ENCODE data around the gene RNF2. TPM values are rescaled to one million over a fixed set of nuclear protein-coding genes. Genes with fewer than 3 reads are reported as not detected.

Gene RNF2
- total RNA-seq, 4 donors from 2014 or later = 5.1 to 14.0 (median 10.6) TPM

DNA sequence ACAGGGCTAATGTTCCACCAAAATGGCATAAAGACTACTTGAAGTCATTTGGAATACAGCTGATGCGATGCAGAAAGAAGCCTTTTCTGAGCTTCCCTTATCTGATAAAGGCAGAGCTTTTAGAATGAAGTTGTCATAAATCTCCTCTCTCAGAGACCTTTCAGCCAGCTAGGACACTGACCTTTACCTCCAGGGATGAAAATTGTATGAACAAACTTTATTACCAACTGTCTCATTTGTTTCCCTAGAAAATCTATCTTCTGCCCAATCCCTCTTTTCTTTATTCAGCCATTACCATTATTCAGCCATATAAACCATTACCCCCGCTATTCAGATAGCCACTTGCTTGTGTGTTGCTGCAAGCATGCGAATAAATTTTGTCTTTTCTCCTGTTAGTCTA, 29.7 kb upstream of the RNF2 start:
- Histone ChIP-seq H3K9me3 (no peaks in the 10 kb centered on the region), H3K27ac (no peak overlapping the region), H3K36me3 (no peaks in the 10 kb centered on the region), H3K4me1 (no peaks in the 10 kb centered on the region), H3K27me3 (no peaks in the 10 kb centered on the region), H3K4me3 (no peak overlapping the region)
- DNase-seq = no peak
- TF ChIP-seq, protein P1, sequence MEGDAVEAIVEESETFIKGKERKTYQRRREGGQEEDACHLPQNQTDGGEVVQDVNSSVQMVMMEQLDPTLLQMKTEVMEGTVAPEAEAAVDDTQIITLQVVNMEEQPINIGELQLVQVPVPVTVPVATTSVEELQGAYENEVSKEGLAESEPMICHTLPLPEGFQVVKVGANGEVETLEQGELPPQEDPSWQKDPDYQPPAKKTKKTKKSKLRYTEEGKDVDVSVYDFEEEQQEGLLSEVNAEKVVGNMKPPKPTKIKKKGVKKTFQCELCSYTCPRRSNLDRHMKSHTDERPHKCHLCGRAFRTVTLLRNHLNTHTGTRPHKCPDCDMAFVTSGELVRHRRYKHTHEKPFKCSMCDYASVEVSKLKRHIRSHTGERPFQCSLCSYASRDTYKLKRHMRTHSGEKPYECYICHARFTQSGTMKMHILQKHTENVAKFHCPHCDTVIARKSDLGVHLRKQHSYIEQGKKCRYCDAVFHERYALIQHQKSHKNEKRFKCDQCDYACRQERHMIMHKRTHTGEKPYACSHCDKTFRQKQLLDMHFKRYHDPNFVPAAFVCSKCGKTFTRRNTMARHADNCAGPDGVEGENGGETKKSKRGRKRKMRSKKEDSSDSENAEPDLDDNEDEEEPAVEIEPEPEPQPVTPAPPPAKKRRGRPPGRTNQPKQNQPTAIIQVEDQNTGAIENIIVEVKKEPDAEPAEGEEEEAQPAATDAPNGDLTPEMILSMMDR (IDR thresholded peaks at IDR 0.05) = no peak
- no peak for TF ChIP-seq POLR2A (IDR thresholded peaks at IDR 0.05)

DNA sequence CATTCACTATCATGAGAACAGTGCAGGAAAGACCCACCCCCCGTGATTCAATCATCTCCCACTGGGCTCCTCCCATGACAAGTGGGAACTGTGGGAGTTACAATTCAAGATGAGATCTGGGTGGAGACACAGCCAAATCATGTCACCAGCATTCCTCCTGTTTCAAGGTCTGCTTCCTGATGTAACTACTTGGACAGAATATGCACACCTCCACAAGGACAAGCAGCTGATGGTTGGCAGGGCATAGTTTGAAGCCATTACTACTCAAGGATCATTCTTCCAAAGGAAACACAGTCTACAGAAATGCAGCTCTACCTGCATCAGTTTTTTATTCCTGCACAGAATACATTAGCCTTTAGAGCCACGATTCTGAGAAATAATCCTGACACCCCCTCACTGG, 28.5 kb upstream of the RNF2 start:
- H3K36me3 ChIP-seq = no peaks in the 10 kb centered on the region
- H3K4me3 ChIP-seq = no peak overlapping the region
- DNase-seq = no peak
- no peaks in the 10 kb centered on the region for H3K27me3 ChIP-seq
- no peaks in the 10 kb centered on the region for H3K9me3 ChIP-seq
- H3K27ac ChIP-seq = no peak overlapping the region
- H3K4me1 ChIP-seq = no peaks in the 10 kb centered on the region
- TF ChIP-seq, protein P1 (IDR thresholded peaks at IDR 0.05) = no peak
- no peak for TF ChIP-seq POLR2A (IDR thresholded peaks at IDR 0.05)

DNA sequence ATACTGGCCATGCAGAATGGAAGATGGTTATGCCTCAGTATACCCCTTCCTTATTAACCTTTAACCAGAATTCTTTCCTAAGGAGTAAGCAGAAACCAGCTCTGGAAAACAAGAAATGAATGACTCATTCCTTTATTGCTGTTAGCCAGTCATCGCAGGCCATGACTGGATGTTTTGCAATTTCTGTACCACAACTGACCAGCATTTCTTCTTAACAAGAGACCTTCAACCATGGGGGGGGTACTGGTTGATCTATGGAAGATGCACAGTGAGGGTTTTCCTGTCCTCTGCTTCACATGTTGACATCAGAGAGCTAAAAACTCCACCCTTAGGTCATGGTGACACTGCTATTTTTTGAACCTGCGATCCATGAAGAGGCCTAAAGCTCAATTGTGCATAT, 28.0 kb upstream of the RNF2 start:
- no peaks in the 10 kb centered on the region for H3K36me3 ChIP-seq
- DNase-seq = no peak
- no peaks in the 10 kb centered on the region for H3K4me1 ChIP-seq
- no peaks in the 10 kb centered on the region for H3K27me3 ChIP-seq
- no peak overlapping the region for H3K27ac ChIP-seq
- H3K4me3 ChIP-seq = no peak overlapping the region
- no peak for TF ChIP-seq POLR2A (IDR thresholded peaks at IDR 0.05)
- TF ChIP-seq, protein P1 (IDR thresholded peaks at IDR 0.05) = no peak
- H3K9me3 ChIP-seq = no peaks in the 10 kb centered on the region

- H3K9me3 ChIP-seq = no peaks in the 10 kb centered on the region
- no peak overlapping the region for H3K4me3 ChIP-seq
- DNase-seq = no peak
- no peak for TF ChIP-seq POLR2A (IDR thresholded peaks at IDR 0.05)
- TF ChIP-seq, protein P1 (IDR thresholded peaks at IDR 0.05) = no peak
- no peaks in the 10 kb centered on the region for H3K36me3 ChIP-seq
- H3K27me3 ChIP-seq = no peaks in the 10 kb centered on the region
- no peak overlapping the region for H3K27ac ChIP-seq
- H3K4me1 ChIP-seq = no peaks in the 10 kb centered on the region
Measured at GRCh38 chr1:185017966-185018365, 27.4 kb upstream of the RNF2 start.

- no peaks in the 10 kb centered on the region for H3K4me1 ChIP-seq
- no peak for DNase-seq
- no peaks in the 10 kb centered on the region for H3K36me3 ChIP-seq
- H3K9me3 ChIP-seq = peaks cover 0 to 17% (median 5%) of the 10 kb centered on the region in 4 donors
- H3K4me3 ChIP-seq = no peak overlapping the region
- TF ChIP-seq, protein P1 (IDR thresholded peaks at IDR 0.05) = no peak
- TF ChIP-seq POLR2A (IDR thresholded peaks at IDR 0.05) = no peak
- H3K27me3 ChIP-seq = no peaks in the 10 kb centered on the region
- H3K27ac ChIP-seq = no peak overlapping the region
Measured at GRCh38 chr1:185027252-185027882, 18.0 kb upstream of the RNF2 start.

- H3K27ac ChIP-seq = no peak overlapping the region
- no peaks in the 10 kb centered on the region for H3K36me3 ChIP-seq
- no peaks in the 10 kb centered on the region for H3K27me3 ChIP-seq
- no peaks in the 10 kb centered on the region for H3K4me1 ChIP-seq
- no peaks in the 10 kb centered on the region for H3K9me3 ChIP-seq
- no peak overlapping the region for H3K4me3 ChIP-seq
- TF ChIP-seq, protein P1 (IDR thresholded peaks at IDR 0.05) = no peak
- TF ChIP-seq POLR2A (IDR thresholded peaks at IDR 0.05) = no peak
- no peak for DNase-seq
Measured at GRCh38 chr1:185033686-185034085, 11.7 kb upstream of the RNF2 start.
